ENCODE data around the gene GGCX.

GRCh38 chr2:85538507-85539360 is 22.6 kb downstream of the GGCX start, which contains the start of gene MAT2A:
- TF ChIP-seq POLR2AphosphoS5 (IDR thresholded peaks at IDR 0.05; ENCODE audit: low read depth, low read length): peak; percentile 100
- peak; percentile 99 for TF ChIP-seq POLR2A (IDR thresholded peaks at IDR 0.05; ENCODE audit: low read depth, low read length)
- peak; percentile 97 for TF ChIP-seq TAF1 (IDR thresholded peaks at IDR 0.05; ENCODE audit: borderline replicate concordance, low read depth, low read length)
